ENCODE measurements around the gene BRSK2. TPM values are rescaled to one million over a fixed set of nuclear protein-coding genes. Genes with fewer than 3 reads are reported as not detected.

The BRSK2 gene
- total RNA-seq, 4 donors from 2014 or later: 0.23 to 0.68 TPM; not detected in 2

GRCh38 chr11:1456176-1456575 is 66.4 kb downstream of the BRSK2 start:
- DNase-seq (ENCODE audit: low spot score in 2 of 2): no peak
- 53 to 62% methylated on average over 15 to 18 of the region's 22 CpGs for WGBS, 2 donors
- H3K4me3 ChIP-seq (ENCODE audit: low read depth, poor library complexity, severe bottlenecking): no peak overlapping the region
- TF ChIP-seq POLR2A (IDR thresholded peaks at IDR 0.05) (no peak), CTCF (IDR thresholded peaks at IDR 0.05) (no peak)
- intact Hi-C loops (cut with DNase I; ENCODE audit: low total_unique reads): loop anchor here (10.0 kb wide), 1 partner anchor 59 kb away; no protein-coding TSS in a partner anchor

- 56 to 78% methylated on average over 12 to 23 of the region's 44 CpGs for WGBS, 2 donors
- TF ChIP-seq POLR2A (IDR thresholded peaks at IDR 0.05) (no peak), CTCF (IDR thresholded peaks at IDR 0.05) (no peak)
- no peak overlapping the region for H3K4me3 ChIP-seq (ENCODE audit: low read depth, poor library complexity, severe bottlenecking)
- DNase-seq (ENCODE audit: low spot score in 2 of 2): no peak
- intact Hi-C loops (cut with DNase I; ENCODE audit: low total_unique reads): loop anchor here (10.0 kb wide), 1 partner anchor 58 kb away; no protein-coding TSS in a partner anchor
These were observed 67.0 kb downstream of the BRSK2 start for GRCh38 chr11:1456596-1457325.

GRCh38 chr11:1457326-1457680 is 67.6 kb downstream of the BRSK2 start:
- TF ChIP-seq POLR2A (IDR thresholded peaks at IDR 0.05) (no peak), CTCF (IDR thresholded peaks at IDR 0.05) (no peak)
- intact Hi-C loops (cut with DNase I; ENCODE audit: low total_unique reads): loop anchor here (10.0 kb wide), 1 partner anchor 57 kb away; no protein-coding TSS in a partner anchor
- H3K4me3 ChIP-seq (ENCODE audit: low read depth, poor library complexity, severe bottlenecking): no peak overlapping the region
- WGBS, 2 donors: 58 to 69% methylated on average over 6 to 8 of the region's 13 CpGs
- no peak for DNase-seq (ENCODE audit: low spot score in 2 of 2)

GRCh38 chr11:1457856-1458255 is 68.1 kb downstream of the BRSK2 start:
- no peak for DNase-seq (ENCODE audit: low spot score in 2 of 2)
- H3K4me3 ChIP-seq (ENCODE audit: low read depth, poor library complexity, severe bottlenecking): no peak overlapping the region
- intact Hi-C loops (cut with DNase I; ENCODE audit: low total_unique reads): loop anchor here (10.0 kb wide), 1 partner anchor 57 kb away; no protein-coding TSS in a partner anchor
- TF ChIP-seq CTCF (IDR thresholded peaks at IDR 0.05) (no peak), POLR2A (IDR thresholded peaks at IDR 0.05) (no peak)
- 65 to 80% methylated on average over 17 to 18 of the region's 18 CpGs for WGBS, 2 donors

GRCh38 chr11:1458340-1459218 is 68.8 kb downstream of the BRSK2 start:
- no peak for TF ChIP-seq POLR2A (IDR thresholded peaks at IDR 0.05)
- TF ChIP-seq CTCF (IDR thresholded peaks at IDR 0.05): no peak
- no peak for DNase-seq (ENCODE audit: low spot score in 2 of 2)
- WGBS, 2 donors: 37 to 54% methylated on average over 16 to 17 of the region's 18 CpGs
- intact Hi-C loops (cut with DNase I; ENCODE audit: low total_unique reads): loop anchor here (10.0 kb wide), 1 partner anchor 56 kb away; no protein-coding TSS in a partner anchor
- no peak overlapping the region for H3K4me3 ChIP-seq (ENCODE audit: low read depth, poor library complexity, severe bottlenecking)
